ENCODE data around the gene GIGYF2. TPM values are rescaled to one million over a fixed set of nuclear protein-coding genes. Genes with fewer than 3 reads are reported as not detected.
"Not testable (repeated sequence)": the region's sequence is repeated elsewhere in the genome, so short reads cannot be mapped to it uniquely, and the experiment has no call there.

Gene GIGYF2
- polyA plus RNA-seq, 4 donors, result 12.7 to 56.6 (median 19.9) TPM

GRCh38 chr2:232697807-232698110 lies 628 bp downstream of the GIGYF2 start:
- peaks cover 0 to 11% (median 0%) of the 10 kb centered on the region in 3 donors for H3K36me3 ChIP-seq (ENCODE audit: control insufficient read depth in 3 of 3, insufficient read depth in 2 of 3, low read depth in 1 of 3, low read length in 3 of 3)
- 0 to 1% (median 0%) methylated on average over 11 of the region's 11 CpGs for WGBS, 3 donors
- peaks cover 7 to 15% (median 7%) of the 10 kb centered on the region in 3 donors for H3K4me1 ChIP-seq (ENCODE audit: control insufficient read depth in 3 of 3, insufficient read depth in 2 of 3, low read depth in 1 of 3, low read length in 2 of 3)
- H3K4me3 ChIP-seq (ENCODE audit: low read depth in 1 of 3, low read length in 3 of 3), result peak overlapping the region; percentile 85 to 93 (median 86)
- no peak for DNase-seq
- FAIRE-seq, result no peak
- H3K27me3 ChIP-seq (ENCODE audit: control insufficient read depth in 3 of 3, insufficient read depth in 3 of 3, low read length in 3 of 3), result no peaks in the 10 kb centered on the region
- no peaks in the 10 kb centered on the region for H3K9me3 ChIP-seq (ENCODE audit: control insufficient read depth in 2 of 2, insufficient read depth in 1 of 2, low read depth in 1 of 2, low read length in 1 of 2)
- peak overlapping the region; percentile 82 to 95 (median 92) for H3K27ac ChIP-seq (ENCODE audit: low read depth in 1 of 3, low read length in 2 of 3)

DNA sequence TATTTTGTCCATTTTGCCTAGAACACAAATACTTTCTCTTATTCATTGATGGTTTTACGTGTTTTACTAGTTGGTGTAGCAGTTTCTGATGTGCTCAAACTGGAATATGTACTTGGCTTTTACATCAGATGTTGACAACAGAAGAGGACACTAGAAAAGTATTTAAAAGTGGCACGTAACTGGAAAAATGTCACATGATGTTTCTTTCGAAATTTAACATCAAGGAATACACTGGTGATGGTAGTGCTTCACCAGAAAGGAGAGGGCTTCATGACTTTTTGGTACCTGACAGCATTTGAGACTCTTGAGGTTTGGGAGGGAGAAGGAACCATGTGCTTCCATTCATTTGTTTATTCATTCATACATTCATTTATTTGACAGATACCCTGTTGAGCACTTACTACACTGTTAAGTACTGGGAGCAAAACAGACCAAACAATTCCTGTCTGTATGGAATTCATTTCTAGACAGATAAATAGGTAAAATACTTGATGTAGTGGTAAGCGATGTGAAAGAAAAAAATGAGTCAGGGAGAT lies 1.5 kb downstream of the GIGYF2 start:
- Histone ChIP-seq H3K9me3 (ENCODE audit: control insufficient read depth in 2 of 2, insufficient read depth in 1 of 2, low read depth in 1 of 2, low read length in 1 of 2) (no peaks in the 10 kb centered on the region), H3K27me3 (ENCODE audit: control insufficient read depth in 3 of 3, insufficient read depth in 3 of 3, low read length in 3 of 3) (no peaks in the 10 kb centered on the region), H3K4me1 (ENCODE audit: control insufficient read depth in 3 of 3, insufficient read depth in 2 of 3, low read depth in 1 of 3, low read length in 2 of 3) (peaks cover 7 to 15% (median 7%) of the 10 kb centered on the region in 3 donors), H3K36me3 (ENCODE audit: control insufficient read depth in 3 of 3, insufficient read depth in 2 of 3, low read depth in 1 of 3, low read length in 3 of 3) (peaks cover 0 to 11% (median under 1%) of the 10 kb centered on the region in 3 donors), H3K4me3 (ENCODE audit: low read depth in 1 of 3, low read length in 3 of 3) (peak overlapping the region in 2 of 3 donors; percentile 85 to 86), H3K27ac (ENCODE audit: low read depth in 1 of 3, low read length in 2 of 3) (no peak overlapping the region)
- FAIRE-seq, result no peak
- DNase-seq, result peak in 1 of 2 donors; percentile 18
- 34 to 47% (median 34%) methylated on average over 4 of the region's 4 CpGs for WGBS, 3 donors

DNA sequence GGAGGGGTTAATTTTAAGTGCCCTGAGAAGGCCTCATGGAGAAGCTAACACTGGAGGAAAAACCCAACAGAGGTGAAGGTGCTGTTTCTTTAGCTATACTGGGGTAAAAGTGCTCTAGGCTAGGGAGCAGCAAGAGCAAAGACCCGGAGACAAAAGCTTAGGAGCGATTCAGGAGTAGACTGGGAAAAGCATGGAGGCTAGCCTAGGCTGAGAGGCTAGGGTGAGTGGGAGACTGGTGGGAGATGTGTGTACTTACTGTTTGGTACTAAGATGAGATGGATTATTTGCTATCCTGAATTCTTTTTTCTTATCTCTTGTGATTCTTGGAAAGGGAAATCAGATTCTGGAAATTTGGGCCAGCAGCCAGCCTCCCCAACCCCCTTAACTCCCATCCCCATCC lies 2.0 kb downstream of the GIGYF2 start:
- DNase-seq (no peak), FAIRE-seq (no peak)
- peaks cover 0 to 11% (median 3%) of the 10 kb centered on the region in 3 donors for H3K36me3 ChIP-seq (ENCODE audit: control insufficient read depth in 3 of 3, insufficient read depth in 2 of 3, low read depth in 1 of 3, low read length in 3 of 3)
- no peaks in the 10 kb centered on the region for H3K9me3 ChIP-seq (ENCODE audit: control insufficient read depth in 2 of 2, insufficient read depth in 1 of 2, low read depth in 1 of 2, low read length in 1 of 2)
- peaks cover 7 to 15% (median 7%) of the 10 kb centered on the region in 3 donors for H3K4me1 ChIP-seq (ENCODE audit: control insufficient read depth in 3 of 3, insufficient read depth in 2 of 3, low read depth in 1 of 3, low read length in 2 of 3)
- 54 to 82% (median 76%) methylated on average over 2 of the region's 2 CpGs for WGBS, 3 donors
- no peak overlapping the region for H3K4me3 ChIP-seq (ENCODE audit: low read depth in 1 of 3, low read length in 3 of 3)
- H3K27me3 ChIP-seq (ENCODE audit: control insufficient read depth in 3 of 3, insufficient read depth in 3 of 3, low read length in 3 of 3), result no peaks in the 10 kb centered on the region
- no peak overlapping the region for H3K27ac ChIP-seq (ENCODE audit: low read depth in 1 of 3, low read length in 2 of 3)

DNA sequence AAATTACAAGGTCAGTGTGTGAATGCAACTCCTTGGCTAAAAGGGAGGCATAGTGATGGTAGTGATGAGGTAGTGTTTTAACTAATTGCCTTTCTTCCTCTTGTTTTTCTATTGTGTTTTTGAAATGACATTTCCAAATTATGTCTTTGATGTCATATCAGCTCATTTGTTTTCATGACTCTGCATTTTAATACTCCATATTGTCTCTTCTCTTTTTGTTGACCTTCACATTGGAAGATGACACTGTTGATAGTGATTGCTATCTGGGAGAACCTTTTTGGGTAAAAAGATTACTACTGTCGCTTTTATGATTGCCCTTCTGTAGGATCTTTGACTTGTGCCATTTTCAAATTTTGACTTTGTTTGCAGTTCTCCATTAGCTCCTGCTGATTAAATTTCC lies 3.0 kb downstream of the GIGYF2 start:
- Histone ChIP-seq H3K4me3 (ENCODE audit: low read depth in 1 of 3, low read length in 3 of 3) (no peak overlapping the region), H3K36me3 (ENCODE audit: control insufficient read depth in 3 of 3, insufficient read depth in 2 of 3, low read depth in 1 of 3, low read length in 3 of 3) (peaks cover 0 to 16% (median 3%) of the 10 kb centered on the region in 3 donors), H3K27ac (ENCODE audit: low read depth in 1 of 3, low read length in 2 of 3) (no peak overlapping the region), H3K9me3 (ENCODE audit: control insufficient read depth in 2 of 2, insufficient read depth in 1 of 2, low read depth in 1 of 2, low read length in 1 of 2) (no peaks in the 10 kb centered on the region), H3K27me3 (ENCODE audit: control insufficient read depth in 3 of 3, insufficient read depth in 3 of 3, low read length in 3 of 3) (no peaks in the 10 kb centered on the region), H3K4me1 (ENCODE audit: control insufficient read depth in 3 of 3, insufficient read depth in 2 of 3, low read depth in 1 of 3, low read length in 2 of 3) (peaks cover 7 to 15% (median 7%) of the 10 kb centered on the region in 3 donors)
- no peak for FAIRE-seq
- no peak for DNase-seq
- 92 to 97% (median 95%) methylated on average over 1 of the region's 1 CpG for WGBS, 3 donors

DNA sequence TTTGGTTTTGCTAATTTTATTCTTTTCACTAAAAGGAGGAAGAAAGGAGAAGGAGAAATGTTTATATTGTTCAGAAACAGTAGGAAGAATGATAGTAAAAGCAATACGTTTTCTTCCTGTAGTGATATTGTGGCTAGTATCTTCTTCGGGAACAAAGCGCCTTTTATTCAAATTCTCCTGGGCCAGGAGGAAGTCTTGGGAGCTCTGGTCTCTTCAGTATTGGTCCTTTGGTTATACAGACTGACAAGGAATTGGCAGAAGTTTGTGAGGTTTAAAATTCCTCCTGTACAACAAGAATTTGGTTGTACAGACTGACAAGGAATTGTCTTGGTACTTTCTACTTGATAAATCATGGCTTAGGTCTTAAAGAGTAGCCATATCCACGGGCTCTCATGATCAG lies 9.9 kb downstream of the GIGYF2 start:
- H3K4me3 ChIP-seq (ENCODE audit: low read depth in 1 of 3, low read length in 3 of 3), result no peak overlapping the region
- no peaks in the 10 kb centered on the region for H3K9me3 ChIP-seq (ENCODE audit: control insufficient read depth in 2 of 2, insufficient read depth in 1 of 2, low read depth in 1 of 2, low read length in 1 of 2)
- DNase-seq, result no peak
- FAIRE-seq, result no peak
- peaks cover 4 to 45% (median 4%) of the 10 kb centered on the region in 3 donors for H3K36me3 ChIP-seq (ENCODE audit: control insufficient read depth in 3 of 3, insufficient read depth in 2 of 3, low read depth in 1 of 3, low read length in 3 of 3)
- no peaks in the 10 kb centered on the region for H3K4me1 ChIP-seq (ENCODE audit: control insufficient read depth in 3 of 3, insufficient read depth in 2 of 3, low read depth in 1 of 3, low read length in 2 of 3)
- H3K27ac ChIP-seq (ENCODE audit: low read depth in 1 of 3, low read length in 2 of 3), result no peak overlapping the region
- no peaks in the 10 kb centered on the region for H3K27me3 ChIP-seq (ENCODE audit: control insufficient read depth in 3 of 3, insufficient read depth in 3 of 3, low read length in 3 of 3)
- WGBS, 3 donors, result 88 to 89% (median 89%) methylated on average over 4 of the region's 4 CpGs

DNA sequence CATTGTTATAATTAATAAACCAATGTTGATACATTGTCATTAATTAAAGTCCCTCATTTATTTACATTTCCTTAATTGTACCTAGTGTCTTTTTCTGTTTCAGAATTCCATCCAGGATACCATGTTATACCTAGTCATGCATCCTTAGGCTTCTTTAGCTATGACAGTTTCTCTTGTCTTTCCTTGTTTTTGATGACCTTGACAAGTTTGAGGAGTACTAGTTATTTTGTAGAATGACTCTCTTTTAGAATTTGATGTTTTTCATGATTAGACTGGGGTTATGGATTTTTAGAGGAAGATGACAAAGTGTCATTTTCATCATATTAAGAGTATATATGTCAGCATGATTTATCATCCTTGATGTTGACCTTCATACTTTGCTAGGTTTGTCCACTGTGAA lies 16.4 kb downstream of the GIGYF2 start:
- H3K36me3 ChIP-seq (ENCODE audit: control insufficient read depth in 3 of 3, insufficient read depth in 2 of 3, low read depth in 1 of 3, low read length in 3 of 3), result peaks cover 3 to 37% (median 4%) of the 10 kb centered on the region in 3 donors
- no peak for FAIRE-seq

DNA sequence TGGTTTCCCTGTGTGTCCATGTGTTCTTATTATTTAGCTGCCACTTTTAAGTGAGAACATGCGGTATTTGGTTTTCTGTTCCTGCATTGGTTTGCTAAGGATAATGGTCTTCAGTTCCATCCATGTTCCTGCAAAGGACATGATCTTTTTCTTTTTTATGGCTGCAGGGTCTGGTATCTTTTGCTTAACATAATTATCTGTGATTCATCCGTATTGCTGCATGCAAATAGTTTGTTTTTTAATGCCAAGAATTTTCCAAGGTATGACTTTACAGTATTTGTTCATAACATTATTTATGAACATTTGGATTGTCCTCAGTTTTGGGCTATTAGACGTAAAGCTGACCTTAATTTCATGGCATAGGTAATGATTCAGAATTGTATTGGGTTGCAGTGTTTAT lies 17.8 kb downstream of the GIGYF2 start:
- no peak overlapping the region for H3K27ac ChIP-seq (ENCODE audit: low read depth in 1 of 3, low read length in 2 of 3)
- no peak for FAIRE-seq
- H3K4me3 ChIP-seq (ENCODE audit: low read depth in 1 of 3, low read length in 3 of 3), result no peak overlapping the region
- 78 to 89% (median 81%) methylated on average over 3 of the region's 3 CpGs for WGBS, 3 donors
- H3K27me3 ChIP-seq (ENCODE audit: control insufficient read depth in 3 of 3, insufficient read depth in 3 of 3, low read length in 3 of 3), result no peaks in the 10 kb centered on the region
- H3K36me3 ChIP-seq (ENCODE audit: control insufficient read depth in 3 of 3, insufficient read depth in 2 of 3, low read depth in 1 of 3, low read length in 3 of 3), result peaks cover 3 to 28% (median 11%) of the 10 kb centered on the region in 3 donors
- H3K4me1 ChIP-seq (ENCODE audit: control insufficient read depth in 3 of 3, insufficient read depth in 2 of 3, low read depth in 1 of 3, low read length in 2 of 3), result no peaks in the 10 kb centered on the region
- DNase-seq, result no peak
- no peaks in the 10 kb centered on the region for H3K9me3 ChIP-seq (ENCODE audit: control insufficient read depth in 2 of 2, insufficient read depth in 1 of 2, low read depth in 1 of 2, low read length in 1 of 2)

More for the DNA sequence above, 16.4 kb downstream of the GIGYF2 start:
- no peak overlapping the region for H3K27ac ChIP-seq (ENCODE audit: low read depth in 1 of 3, low read length in 2 of 3)
- no peaks in the 10 kb centered on the region for H3K27me3 ChIP-seq (ENCODE audit: control insufficient read depth in 3 of 3, insufficient read depth in 3 of 3, low read length in 3 of 3)
- no peak overlapping the region for H3K4me3 ChIP-seq (ENCODE audit: low read depth in 1 of 3, low read length in 3 of 3)
- DNase-seq, result no peak
- H3K9me3 ChIP-seq (ENCODE audit: control insufficient read depth in 2 of 2, insufficient read depth in 1 of 2, low read depth in 1 of 2, low read length in 1 of 2), result no peaks in the 10 kb centered on the region
- H3K4me1 ChIP-seq (ENCODE audit: control insufficient read depth in 3 of 3, insufficient read depth in 2 of 3, low read depth in 1 of 3, low read length in 2 of 3), result no peaks in the 10 kb centered on the region

DNA sequence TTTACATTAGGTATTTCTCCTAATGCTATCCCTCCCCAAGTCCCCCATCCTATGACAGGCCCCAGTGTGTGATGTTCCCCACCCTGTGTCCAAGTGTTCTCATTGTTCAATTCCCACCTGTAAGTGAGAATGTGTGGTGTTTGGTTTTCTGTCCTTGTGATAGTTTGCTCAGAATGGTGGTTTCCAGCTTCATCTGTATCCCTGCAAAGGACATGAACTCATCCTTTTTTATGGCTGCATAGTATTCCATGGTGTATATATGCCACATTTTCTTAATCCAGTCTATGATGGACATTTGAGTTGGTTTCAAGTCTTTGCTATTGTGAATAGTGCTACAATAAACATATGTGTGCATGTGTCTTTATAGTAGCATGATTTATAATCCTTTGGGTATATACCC lies 22.9 kb downstream of the GIGYF2 start:
- not testable (repeated sequence) for H3K27me3 ChIP-seq (ENCODE audit: control insufficient read depth in 3 of 3, insufficient read depth in 3 of 3, low read length in 3 of 3); H3K4me1 ChIP-seq (ENCODE audit: control insufficient read depth in 3 of 3, insufficient read depth in 2 of 3, low read depth in 1 of 3, low read length in 2 of 3); H3K9me3 ChIP-seq (ENCODE audit: control insufficient read depth in 2 of 2, insufficient read depth in 1 of 2, low read depth in 1 of 2, low read length in 1 of 2); H3K4me3 ChIP-seq (ENCODE audit: low read depth in 1 of 3, low read length in 3 of 3); FAIRE-seq; DNase-seq; H3K27ac ChIP-seq (ENCODE audit: low read depth in 1 of 3, low read length in 2 of 3)
- peaks cover 5 to 35% (median 9%) of the 10 kb centered on the region in 3 donors for H3K36me3 ChIP-seq (ENCODE audit: control insufficient read depth in 3 of 3, insufficient read depth in 2 of 3, low read depth in 1 of 3, low read length in 3 of 3)

DNA sequence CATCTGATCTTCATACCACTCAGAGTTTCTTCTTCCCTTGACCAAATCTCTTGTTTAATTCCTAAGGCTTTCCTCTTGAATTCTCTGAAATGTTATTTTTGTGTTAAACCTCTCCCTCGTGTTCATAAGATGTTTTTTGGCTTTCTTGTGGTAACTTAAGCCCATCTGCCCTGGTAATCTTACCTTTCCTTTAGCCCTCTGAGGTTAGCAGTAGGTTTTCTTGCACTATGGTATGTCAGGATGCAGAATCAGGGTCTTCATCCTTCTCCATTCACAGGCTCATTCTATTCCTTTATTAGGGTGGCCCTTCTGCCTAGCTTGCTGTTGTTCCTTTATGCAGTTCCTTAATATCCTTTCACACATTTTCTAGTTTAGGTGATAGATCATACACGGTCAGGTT lies 24.1 kb downstream of the GIGYF2 start:
- Histone ChIP-seq H3K9me3 (ENCODE audit: control insufficient read depth in 2 of 2, insufficient read depth in 1 of 2, low read depth in 1 of 2, low read length in 1 of 2) (no peaks in the 10 kb centered on the region), H3K36me3 (ENCODE audit: control insufficient read depth in 3 of 3, insufficient read depth in 2 of 3, low read depth in 1 of 3, low read length in 3 of 3) (peaks cover 5 to 40% (median 9%) of the 10 kb centered on the region in 3 donors), H3K27me3 (ENCODE audit: control insufficient read depth in 3 of 3, insufficient read depth in 3 of 3, low read length in 3 of 3) (no peaks in the 10 kb centered on the region), H3K4me3 (ENCODE audit: low read depth in 1 of 3, low read length in 3 of 3) (no peak overlapping the region), H3K4me1 (ENCODE audit: control insufficient read depth in 3 of 3, insufficient read depth in 2 of 3, low read depth in 1 of 3, low read length in 2 of 3) (no peaks in the 10 kb centered on the region), H3K27ac (ENCODE audit: low read depth in 1 of 3, low read length in 2 of 3) (no peak overlapping the region)
- WGBS, 3 donors, result 68 to 78% (median 75%) methylated on average over 2 of the region's 2 CpGs
- DNase-seq (no peak), FAIRE-seq (no peak)
